ENCODE measurements around the gene GRB14. TPM values are rescaled to one million over a fixed set of nuclear protein-coding genes. Genes with fewer than 3 reads are reported as not detected.

Gene GRB14
- total and polyA plus RNA-seq, 2 donors (not counting 1 experiment from before 2014, with no cell fraction given): 0.33 to 0.34 TPM

GRCh38 chr2:164447660-164448059 lies 173.6 kb downstream of the GRB14 start:
- TF ChIP-seq EZH2 (IDR thresholded peaks at IDR 0.05; ENCODE audit: low read length, missing control alignments): no peak
- TF ChIP-seq, protein P1, sequence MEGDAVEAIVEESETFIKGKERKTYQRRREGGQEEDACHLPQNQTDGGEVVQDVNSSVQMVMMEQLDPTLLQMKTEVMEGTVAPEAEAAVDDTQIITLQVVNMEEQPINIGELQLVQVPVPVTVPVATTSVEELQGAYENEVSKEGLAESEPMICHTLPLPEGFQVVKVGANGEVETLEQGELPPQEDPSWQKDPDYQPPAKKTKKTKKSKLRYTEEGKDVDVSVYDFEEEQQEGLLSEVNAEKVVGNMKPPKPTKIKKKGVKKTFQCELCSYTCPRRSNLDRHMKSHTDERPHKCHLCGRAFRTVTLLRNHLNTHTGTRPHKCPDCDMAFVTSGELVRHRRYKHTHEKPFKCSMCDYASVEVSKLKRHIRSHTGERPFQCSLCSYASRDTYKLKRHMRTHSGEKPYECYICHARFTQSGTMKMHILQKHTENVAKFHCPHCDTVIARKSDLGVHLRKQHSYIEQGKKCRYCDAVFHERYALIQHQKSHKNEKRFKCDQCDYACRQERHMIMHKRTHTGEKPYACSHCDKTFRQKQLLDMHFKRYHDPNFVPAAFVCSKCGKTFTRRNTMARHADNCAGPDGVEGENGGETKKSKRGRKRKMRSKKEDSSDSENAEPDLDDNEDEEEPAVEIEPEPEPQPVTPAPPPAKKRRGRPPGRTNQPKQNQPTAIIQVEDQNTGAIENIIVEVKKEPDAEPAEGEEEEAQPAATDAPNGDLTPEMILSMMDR (conservative IDR thresholded peaks at IDR 0.05 in 1 of 2, IDR thresholded peaks at IDR 0.05 in 1 of 2; ENCODE audit: low read depth in 1 of 2, low read length in 2 of 2): no peak

More at GRCh38 chr2:164447660-164448059, 173.6 kb downstream of the GRB14 start:
- H3K36me3 ChIP-seq (ENCODE audit: control insufficient read depth, insufficient read depth, low read length): no peaks in the 10 kb centered on the region
- H3K9me3 ChIP-seq (ENCODE audit: control insufficient read depth, insufficient read depth, low read depth, low read length): no peaks in the 10 kb centered on the region
- H3K79me2 ChIP-seq (ENCODE audit: control insufficient read depth, insufficient read depth, low read length): no peaks in the 10 kb centered on the region
- H3K4me1 ChIP-seq (ENCODE audit: control insufficient read depth, extremely low read depth, insufficient read depth, low read length): no peaks in the 10 kb centered on the region
- no peak overlapping the region for H3K27ac ChIP-seq (ENCODE audit: insufficient read depth, low read length)
- no peak overlapping the region for H2AFZ ChIP-seq (ENCODE audit: low read length)
- H3K4me3 ChIP-seq (replicated peaks in 1 of 4; ENCODE audit: control extremely low read depth in 1 of 4, insufficient read depth in 1 of 4, low read depth in 3 of 4, low read length in 4 of 4): no peak overlapping the region
- no peaks in the 10 kb centered on the region for H4K20me1 ChIP-seq (ENCODE audit: control insufficient read depth, extremely low read depth, insufficient read depth, low read length)
- no peak overlapping the region for H3K4me2 ChIP-seq (ENCODE audit: extremely low read depth, insufficient read depth, low read length)
- DNase-seq (ENCODE audit: low read depth in 2 of 2): no peak
- no peak overlapping the region for H3K9ac ChIP-seq (ENCODE audit: insufficient read depth, low read length)
- H3K27me3 ChIP-seq (ENCODE audit: control insufficient read depth, insufficient read depth, low read length): no peaks in the 10 kb centered on the region

Other genes with a start within 250 kb of the GRB14 start
- gene COBLL1, start 220.3 kb upstream of the GRB14 start, total RNA-seq: 5.1 and 10.1 TPM in 2 replicates
- gene COBLL1, start 220.3 kb upstream of the GRB14 start, polyA plus RNA-seq: 3.7 and 11.9 TPM in 2 replicates